ENCODE measurements around the gene BBX.

The BBX gene

GRCh38 chr3:107590786-107591185 lies 68.0 kb downstream of the BBX start:
- no peak overlapping the region for H3K4me3 ChIP-seq (ENCODE audit: low read length)
- no peak for DNase-seq (ENCODE audit: low read depth, low spot score)

GRCh38 chr3:107592073-107592472 lies 69.3 kb downstream of the BBX start:
- DNase-seq (ENCODE audit: low read depth, low spot score) = no peak
- H3K4me3 ChIP-seq (ENCODE audit: low read length) = no peak overlapping the region

GRCh38 chr3:107594870-107595269 lies 72.1 kb downstream of the BBX start:
- no peak for DNase-seq (ENCODE audit: low read depth, low spot score)
- no peak overlapping the region for H3K4me3 ChIP-seq (ENCODE audit: low read length)

- H3K4me3 ChIP-seq (ENCODE audit: low read length) = no peak overlapping the region
- DNase-seq (ENCODE audit: low read depth, low spot score) = no peak
Measured at GRCh38 chr3:107596639-107597038, 73.9 kb downstream of the BBX start.

GRCh38 chr3:107598926-107599771 lies 76.4 kb downstream of the BBX start:
- peak overlapping the region; percentile 40 for H3K4me3 ChIP-seq (ENCODE audit: low read length)
- DNase-seq (ENCODE audit: low read depth, low spot score) = peak; percentile 41

- DNase-seq (ENCODE audit: low read depth, low spot score) = no peak
- H3K4me3 ChIP-seq (ENCODE audit: low read length) = peak overlapping the region; percentile 40
Measured at GRCh38 chr3:107599772-107600145, 77.0 kb downstream of the BBX start.

GRCh38 chr3:107600780-107601179 lies 78.0 kb downstream of the BBX start:
- no peak for DNase-seq (ENCODE audit: low read depth, low spot score)
- H3K4me3 ChIP-seq (ENCODE audit: low read length) = no peak overlapping the region

GRCh38 chr3:107604057-107604822 lies 81.5 kb downstream of the BBX start:
- no peak for DNase-seq (ENCODE audit: low read depth, low spot score)
- H3K4me3 ChIP-seq (ENCODE audit: low read length) = no peak overlapping the region

- H3K4me3 ChIP-seq (ENCODE audit: low read length) = no peak overlapping the region
- DNase-seq (ENCODE audit: low read depth, low spot score) = no peak
Measured at GRCh38 chr3:107611775-107612469, 89.2 kb downstream of the BBX start.

GRCh38 chr3:107612664-107613084 lies 89.9 kb downstream of the BBX start:
- H3K4me3 ChIP-seq (ENCODE audit: low read length) = no peak overlapping the region
- DNase-seq (ENCODE audit: low read depth, low spot score) = no peak

GRCh38 chr3:107619549-107619948 lies 96.8 kb downstream of the BBX start:
- DNase-seq (ENCODE audit: low read depth, low spot score) = no peak
- no peak overlapping the region for H3K4me3 ChIP-seq (ENCODE audit: low read length)

- DNase-seq (ENCODE audit: low read depth, low spot score) = no peak
- no peak overlapping the region for H3K4me3 ChIP-seq (ENCODE audit: low read length)
Measured at GRCh38 chr3:107620534-107620933, 97.8 kb downstream of the BBX start.

GRCh38 chr3:107621465-107621864 lies 98.7 kb downstream of the BBX start:
- H3K4me3 ChIP-seq (ENCODE audit: low read length) = no peak overlapping the region
- DNase-seq (ENCODE audit: low read depth, low spot score) = no peak

- H3K4me3 ChIP-seq (ENCODE audit: low read length) = no peak overlapping the region
- DNase-seq (ENCODE audit: low read depth, low spot score) = no peak
Measured at GRCh38 chr3:107627962-107628542, 105.3 kb downstream of the BBX start.

GRCh38 chr3:107629566-107629965 lies 106.8 kb downstream of the BBX start:
- no peak for DNase-seq (ENCODE audit: low read depth, low spot score)
- no peak overlapping the region for H3K4me3 ChIP-seq (ENCODE audit: low read length)

- DNase-seq (ENCODE audit: low read depth, low spot score) = no peak
- H3K4me3 ChIP-seq (ENCODE audit: low read length) = no peak overlapping the region
Measured at GRCh38 chr3:107630779-107631178, 108.0 kb downstream of the BBX start.

GRCh38 chr3:107632576-107632975 lies 109.8 kb downstream of the BBX start:
- no peak overlapping the region for H3K4me3 ChIP-seq (ENCODE audit: low read length)
- no peak for DNase-seq (ENCODE audit: low read depth, low spot score)

- H3K4me3 ChIP-seq (ENCODE audit: low read length) = peak overlapping the region; percentile 11; the same call in 1 of the 2 replicates
- peak; percentile 74 for DNase-seq (ENCODE audit: low read depth, low spot score)
Measured at GRCh38 chr3:107633327-107634098, 110.8 kb downstream of the BBX start.

GRCh38 chr3:107634099-107634489 lies 111.3 kb downstream of the BBX start:
- no peak for DNase-seq (ENCODE audit: low read depth, low spot score)
- H3K4me3 ChIP-seq (ENCODE audit: low read length) = no peak overlapping the region
